Natural killer cell (primary cell): Measurements from ENCODE around the gene SH3PXD2A. TPM values are rescaled to one million over a fixed set of nuclear protein-coding genes. Genes with fewer than 3 reads are reported as not detected.

Experiments used
- ATAC-seq, 3 donors: fragments of 150-1000 bp in 2 of 3; fragments of 200-7000 bp in 1 of 3; cut with Tn5 transposase; 1 replicate in 1 of 3; 2 replicates in 2 of 3; pipeline ENCODE4 v1.10.0; 2021; ENCODE audit warnings: mild to moderate bottlenecking in 2 of 3, moderate library complexity in 2 of 3
- DNase-seq, 2 donors: peaks; one replicate each; pipeline versions ENCODE4 v3.0.0 to v3.0.0-alpha.2; 2013 to 2021; ENCODE audit warnings: mixed read lengths in 1 of 2
- H3K27ac ChIP-seq: one replicate; pipeline ENCODE4 v1.5.1; 2013; ENCODE audit warnings: mild to moderate bottlenecking, low read length
- H3K27me3 ChIP-seq: one replicate; pipeline ENCODE4 v1.6.1; 2013; ENCODE audit warnings: low read length; ENCODE audit not compliant: control insufficient read depth, insufficient read depth
- H3K36me3 ChIP-seq: one replicate; pipeline ENCODE4 v1.6.1; 2013; ENCODE audit warnings: low read length; ENCODE audit not compliant: control insufficient read depth, insufficient read depth
- H3K4me1 ChIP-seq: one replicate; pipeline ENCODE4 v1.6.1; 2013; ENCODE audit warnings: low read length; ENCODE audit not compliant: control insufficient read depth, insufficient read depth
- H3K4me3 ChIP-seq: one replicate; pipeline ENCODE4 v1.5.1; 2013; ENCODE audit warnings: low read length
- H3K9me3 ChIP-seq: one replicate; pipeline ENCODE4 v1.6.1; 2013; ENCODE audit warnings: low read length; ENCODE audit not compliant: control insufficient read depth, insufficient read depth
- H3K27ac Mint-ChIP-seq, 2 donors: one replicate each; pipeline ENCODE4 v1.8.0; 2022; ENCODE audit warnings: mild to moderate bottlenecking in 2 of 2, mixed read lengths in 2 of 2, moderate library complexity in 1 of 2
- H3K27me3 Mint-ChIP-seq, 2 donors: one replicate each; pipeline ENCODE4 v1.8.0; 2022; ENCODE audit warnings: low read depth in 2 of 2, mixed read lengths in 2 of 2
- H3K36me3 Mint-ChIP-seq: one replicate; pipeline ENCODE4 v1.8.0; 2022; ENCODE audit warnings: mixed read lengths
- H3K4me1 Mint-ChIP-seq, 2 donors: one replicate each; pipeline ENCODE4 v1.8.0; 2022; ENCODE audit warnings: mixed read lengths in 2 of 2
- H3K4me3 Mint-ChIP-seq: one replicate; pipeline ENCODE4 v1.8.0; 2022; ENCODE audit warnings: mild to moderate bottlenecking, moderate library complexity, mixed read lengths
- H3K9me3 Mint-ChIP-seq, 2 donors: one replicate each; pipeline ENCODE4 v1.8.0; 2022; ENCODE audit warnings: mixed read lengths in 2 of 2
- CTCF ChIP-seq: fragments of 200-600 bp; IDR thresholded peaks from one replicate; pipeline ENCODE4 v1.8.0; 2022; ENCODE audit warnings: antibody characterized with exemption
- WGBS: methylation state at CpG from one replicate; pipeline ENCODE4 v1.1.7; 2013; ENCODE audit warnings: missing lambda C conversion rate; ENCODE audit not compliant: insufficient coverage; 5-methylcytosine and 5-hydroxymethylcytosine counted together
- intact Hi-C: fragments of 100-400 bp; cut with micrococcal nuclease; formaldehyde crosslinking; loops from one replicate; pipeline ENCODE4 v1.14.2; 2022
- total RNA-seq, 4 donors: library from RNA; stranded (reverse); fragments of 120-200 nt in 1 of 4; gene quantifications; one replicate each; pipeline versions ENCODE4 v1.2.3 to v1.2.4, GENCODE V29; 2013 to 2022

SH3PXD2A gene
- total RNA-seq, 3 donors from 2014 or later (not counting 1 experiment from before 2014, with no cell fraction given) = 3.3 to 7.0 (median 4.9) TPM

GRCh38 chr10:103714232-103714891, 141.0 kb downstream of the SH3PXD2A start:
- H3K9me3 Mint-ChIP-seq = no peaks in the 10 kb centered on the region
- no peak for TF ChIP-seq CTCF
- ATAC-seq (no peak), DNase-seq (no peak)
- H3K4me3 Mint-ChIP-seq = no peak overlapping the region
- H3K27me3 Mint-ChIP-seq = no peaks in the 10 kb centered on the region
- intact Hi-C loops = no loop called here
- Histone ChIP-seq H3K36me3 (no peaks in the 10 kb centered on the region), H3K4me3 (no peak overlapping the region), H3K9me3 (no peaks in the 10 kb centered on the region), H3K27me3 (no peaks in the 10 kb centered on the region), H3K4me1 (no peaks in the 10 kb centered on the region), H3K27ac (no peak overlapping the region)
- H3K27ac Mint-ChIP-seq = no peak overlapping the region
- WGBS = 74% methylated on average over 7 of the region's 7 CpGs
- no peaks in the 10 kb centered on the region for H3K36me3 Mint-ChIP-seq
- no peaks in the 10 kb centered on the region for H3K4me1 Mint-ChIP-seq

- Mint-ChIP-seq H3K4me1 (no peaks in the 10 kb centered on the region), H3K4me3 (no peak overlapping the region), H3K27me3 (no peaks in the 10 kb centered on the region), H3K36me3 (no peaks in the 10 kb centered on the region), H3K27ac (no peak overlapping the region), H3K9me3 (no peaks in the 10 kb centered on the region)
- no peak for TF ChIP-seq CTCF
- Histone ChIP-seq H3K27me3 (no peaks in the 10 kb centered on the region), H3K9me3 (no peaks in the 10 kb centered on the region), H3K4me1 (no peaks in the 10 kb centered on the region), H3K27ac (no peak overlapping the region), H3K36me3 (no peaks in the 10 kb centered on the region), H3K4me3 (no peak overlapping the region)
- intact Hi-C loops = loop anchor here (1.0 kb wide), 3 partner anchors 146 to 496 kb away; no protein-coding TSS in a partner anchor
- no peak for ATAC-seq
- no peak for DNase-seq
- WGBS = 81% methylated on average over 4 of the region's 4 CpGs
Observed at GRCh38 chr10:103713676-103714075, 141.7 kb downstream of the SH3PXD2A start.

DNA sequence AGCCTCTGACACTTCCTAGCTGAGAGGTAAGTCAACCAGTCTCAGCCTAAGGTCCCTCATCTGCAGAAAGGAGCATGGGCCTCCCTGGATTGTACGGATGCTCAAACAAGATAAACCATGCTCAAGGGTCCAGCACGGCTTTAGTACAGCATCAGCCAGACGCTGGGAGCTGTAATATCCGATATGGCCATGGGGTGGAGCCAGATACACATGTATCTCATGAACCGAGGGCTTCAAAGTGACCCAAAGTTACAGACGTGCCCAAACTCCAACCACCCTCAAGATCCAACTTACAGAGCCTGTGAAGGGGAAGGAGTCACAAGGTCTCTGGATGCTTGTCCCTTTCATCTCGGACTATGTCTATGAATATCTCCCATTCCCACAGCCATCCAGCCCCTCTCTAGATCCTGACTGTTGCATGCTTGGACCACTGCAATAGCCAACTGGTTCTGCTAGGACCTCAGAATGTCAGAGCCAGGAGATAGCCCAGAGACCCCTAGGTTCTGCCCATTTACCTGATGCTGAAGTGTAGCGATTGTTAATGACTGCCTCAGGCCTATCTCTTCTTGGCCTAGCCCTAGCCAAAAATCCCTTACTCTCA, 142.4 kb downstream of the SH3PXD2A start:
- Histone ChIP-seq H3K36me3 (no peaks in the 10 kb centered on the region), H3K27me3 (no peaks in the 10 kb centered on the region), H3K4me3 (no peak overlapping the region), H3K9me3 (no peaks in the 10 kb centered on the region), H3K4me1 (no peaks in the 10 kb centered on the region), H3K27ac (no peak overlapping the region)
- WGBS = 21% methylated on average over 8 of the region's 8 CpGs
- no peaks in the 10 kb centered on the region for H3K9me3 Mint-ChIP-seq
- no peak overlapping the region for H3K27ac Mint-ChIP-seq
- H3K27me3 Mint-ChIP-seq = no peaks in the 10 kb centered on the region
- ATAC-seq = peak; percentile 84 to 98 (median 95)
- intact Hi-C loops = loop anchor here (1.0 kb wide), 3 partner anchors 146 to 496 kb away; no protein-coding TSS in a partner anchor
- H3K36me3 Mint-ChIP-seq = no peaks in the 10 kb centered on the region
- DNase-seq = peak; percentile 74 to 89
- TF ChIP-seq CTCF = peak; percentile 86
- H3K4me1 Mint-ChIP-seq = no peaks in the 10 kb centered on the region
- H3K4me3 Mint-ChIP-seq = no peak overlapping the region
